Stomach (tissue), 9 donors: ENCODE results near the gene RAVER2. TPM values are rescaled to one million over a fixed set of nuclear protein-coding genes. Genes with fewer than 3 reads are reported as not detected.
A peak's percentile ranks its signal among the peaks of the same experiment; 100 is the strongest.

Experiments used
- DNase-seq, 2 donors: peaks; one replicate each; pipeline versions ENCODE4 v3.0.0 to v3.0.0-alpha.2; 2013 to 2019
- H3K27ac ChIP-seq, 5 donors: fragments of 200-600 bp in 4 of 5; sonication (generic) in 4 of 5; one replicate each; pipeline ENCODE4 v1.5.1; 2013 to 2019; ENCODE audit warnings: mild to moderate bottlenecking in 1 of 5, moderate library complexity in 1 of 5
- H3K27me3 ChIP-seq, 3 donors: fragments of 200-600 bp; sonication (generic); one replicate each; pipeline ENCODE4 v1.5.1; 2017 to 2019; ENCODE audit warnings: mixed run types in 1 of 3
- H3K36me3 ChIP-seq, 4 donors: fragments of 200-600 bp; sonication (generic); 1 replicate in 3 of 4; 2 replicates in 1 of 4; pipeline ENCODE4 v1.5.1; 2016 to 2019
- H3K4me1 ChIP-seq, 4 donors: fragments of 200-600 bp; sonication (generic); one replicate each; pipeline ENCODE4 v1.5.1; 2016 to 2019
- H3K4me3 ChIP-seq, 4 donors: fragments of 200-600 bp; sonication (generic) in 3 of 4; one replicate each; pipeline ENCODE4 v1.5.1; 2016 to 2019; ENCODE audit warnings: mild to moderate bottlenecking in 1 of 4
- H3K9me3 ChIP-seq, 4 donors: fragments of 200-600 bp; sonication (generic); one replicate each; pipeline ENCODE4 v1.5.1; 2016 to 2019
- CTCF ChIP-seq, 7 experiments: fragments of 450-650 bp in 4 of 7; fragments of 200-600 bp in 3 of 7; sonication (generic) in 3 of 7; IDR thresholded peaks; one replicate each; pipeline ENCODE4 v1.5.1; 2016 to 2019; ENCODE audit warnings: antibody characterized with exemption in 7 of 7, control low read depth in 2 of 7, mild to moderate bottlenecking in 1 of 7
- EP300 ChIP-seq: sonication (generic); formaldehyde crosslinking; IDR thresholded peaks from one replicate; pipeline ENCODE4 v1.6.1; 2017; ENCODE audit warnings: antibody characterized with exemption
- POLR2A ChIP-seq, 4 donors: fragments of 450-650 bp; IDR thresholded peaks; one replicate each; pipeline ENCODE4 v1.6.1; 2016; ENCODE audit warnings: antibody characterized with exemption in 4 of 4, control low read depth in 2 of 4, mild to moderate bottlenecking in 1 of 4, moderate library complexity in 1 of 4
- POLR2AphosphoS5 ChIP-seq, 3 donors: sonication (generic); formaldehyde crosslinking; IDR thresholded peaks; one replicate each; pipeline ENCODE4 v1.6.1; 2016; ENCODE audit warnings: antibody characterized with exemption in 3 of 3
- WGBS, 5 donors: extraction: QIAGEN DNeasy Blood & Tissue Kit in 3 of 5; methylation state at CpG; one replicate each; pipeline versions ENCODE4 v1.1.5 to v1.1.7; 2013 to 2018; 5-methylcytosine and 5-hydroxymethylcytosine counted together
- intact Hi-C: fragments of 100-400 bp; cut with DNase I; formaldehyde crosslinking; loops from one replicate; pipeline ENCODE4 v1.15.1; 2023; ENCODE audit warnings: low total_unique reads
- polyA plus RNA-seq, 3 donors: library from polyadenylated mRNA; stranded (reverse); fragments of 200-250 nt; gene quantifications; one replicate each; pipeline ENCODE4 v1.2.3, GENCODE V29; 2013
- total RNA-seq, 5 donors: library from RNA; depleted of rRNA; stranded (reverse); fragments of >200 nt; gene quantifications; one replicate each; pipeline versions ENCODE4 v1.1.0 to v1.2.3, GENCODE V29; 2014 to 2016
- donor health status: healthy with polysubstance abuse.
- donor health status: Bipolar disorder and iron deficiency.
- donor health status: healthy.

The RAVER2 gene
- total and polyA plus RNA-seq, 8 donors: 4.7 to 27.5 (median 13.9) TPM

GRCh38 chr1:64750092-64750491 is 5.2 kb downstream of the RAVER2 start:
- no peak overlapping the region for H3K27ac ChIP-seq
- no peaks in the 10 kb centered on the region for H3K27me3 ChIP-seq
- no peaks in the 10 kb centered on the region for H3K9me3 ChIP-seq
- intact Hi-C loops: no loop called here
- H3K4me1 ChIP-seq: peaks cover 0 to 53% (median 29%) of the 10 kb centered on the region in 4 donors
- no peak for DNase-seq
- TF ChIP-seq POLR2AphosphoS5 (IDR thresholded peaks at IDR 0.05) (no peak), CTCF (IDR thresholded peaks at IDR 0.05) (no peak), EP300 (no peak), POLR2A (IDR thresholded peaks at IDR 0.05) (no peak)
- H3K4me3 ChIP-seq: no peak overlapping the region
- 26 to 43% (median 35%) methylated on average over 1 of the region's 1 CpG for WGBS, 5 donors
- no peaks in the 10 kb centered on the region for H3K36me3 ChIP-seq

- Histone ChIP-seq H3K4me1 (peaks cover under 1 to 58% (median 29%) of the 10 kb centered on the region in 4 donors), H3K4me3 (no peak overlapping the region), H3K27me3 (no peaks in the 10 kb centered on the region), H3K9me3 (no peaks in the 10 kb centered on the region), H3K36me3 (no peaks in the 10 kb centered on the region), H3K27ac (no peak overlapping the region)
- DNase-seq: no peak
- intact Hi-C loops: no loop called here
- TF ChIP-seq POLR2AphosphoS5 (IDR thresholded peaks at IDR 0.05) (no peak), EP300 (no peak), POLR2A (IDR thresholded peaks at IDR 0.05) (no peak), CTCF (IDR thresholded peaks at IDR 0.05) (no peak)
Observed at GRCh38 chr1:64750875-64751274, 6.0 kb downstream of the RAVER2 start.

- no peaks in the 10 kb centered on the region for H3K27me3 ChIP-seq
- H3K9me3 ChIP-seq: no peaks in the 10 kb centered on the region
- H3K4me3 ChIP-seq: no peak overlapping the region
- intact Hi-C loops: no loop called here
- H3K27ac ChIP-seq: no peak overlapping the region
- TF ChIP-seq CTCF (IDR thresholded peaks at IDR 0.05) (no peak), POLR2AphosphoS5 (IDR thresholded peaks at IDR 0.05) (no peak), EP300 (no peak), POLR2A (IDR thresholded peaks at IDR 0.05) (no peak)
- peak in 1 of 2 donors; percentile 26 for DNase-seq
- H3K36me3 ChIP-seq: no peaks in the 10 kb centered on the region
- peaks cover 0 to 42% (median 25%) of the 10 kb centered on the region in 4 donors for H3K4me1 ChIP-seq
- WGBS, 5 donors: 64 to 92% (median 77%) methylated on average over 3 of the region's 3 CpGs
Observed at GRCh38 chr1:64754173-64754572, 9.3 kb downstream of the RAVER2 start.

GRCh38 chr1:64755361-64755760 is 10.5 kb downstream of the RAVER2 start:
- H3K9me3 ChIP-seq: no peaks in the 10 kb centered on the region
- no peak for TF ChIP-seq CTCF (IDR thresholded peaks at IDR 0.05)
- no peak for TF ChIP-seq POLR2AphosphoS5 (IDR thresholded peaks at IDR 0.05)
- TF ChIP-seq EP300: no peak
- TF ChIP-seq POLR2A (IDR thresholded peaks at IDR 0.05): no peak
- DNase-seq: peak in 1 of 2 donors; percentile 61
- H3K27ac ChIP-seq: peak overlapping the region in 3 of 5 donors; percentile 23 to 53 (median 49)
- no peaks in the 10 kb centered on the region for H3K36me3 ChIP-seq
- H3K4me1 ChIP-seq: peaks cover 0 to 45% (median 23%) of the 10 kb centered on the region in 4 donors
- 15 to 47% (median 28%) methylated on average over 2 of the region's 2 CpGs for WGBS, 5 donors
- H3K27me3 ChIP-seq: no peaks in the 10 kb centered on the region
- intact Hi-C loops: no loop called here
- H3K4me3 ChIP-seq: no peak overlapping the region
